HCT116 (cell line): ENCODE data around the gene REPS1. TPM values are rescaled to one million over a fixed set of nuclear protein-coding genes. Genes with fewer than 3 reads are reported as not detected.

Experiments used
- ATAC-seq: fragments of 200-7000 bp; cut with Tn5 transposase; 2 replicates; pipeline ENCODE4 v1.9.1; 2020; ENCODE audit warnings: mild to moderate bottlenecking, moderate library complexity
- BruUV-seq: library from RNA; stranded (reverse); fragments of 400-500 nt; replicated peaks from 2 replicates; lab custom pipeline; 2021; lab: Mats Ljungman, UMichigan
- CTCF ChIA-PET: fragments of 300-600 bp; sonication (Branson Sonifier 250); formaldehyde crosslinking; loops from one replicate; lab custom pipeline; 2021; ENCODE audit warnings: antibody characterized with exemption; lab: Charles Lee
- POLR2A ChIA-PET: fragments of 300-600, 350-600 bp; sonication (Branson Sonifier 250); formaldehyde crosslinking; loops from one replicate; lab custom pipeline; 2021; ENCODE audit warnings: antibody characterized with exemption; lab: Charles Lee
- RAD21 ChIA-PET, 2 experiments: fragments of 300-600 bp; sonication (Branson Sonifier 250); formaldehyde crosslinking; loops; one replicate each; lab custom pipeline; 2023; ENCODE audit warnings: low total read pairs in 2 of 2; ENCODE audit not compliant: uncharacterized antibody in 2 of 2, unreplicated experiment in 2 of 2, low non-redundant PET in 1 of 2; lab: Charles Lee
- DNase-seq: peaks from one replicate; pipeline ENCODE4 v3.0.0-alpha.2; 2010; ENCODE audit warnings: low read depth, low spot score
- H2AFZ ChIP-seq: fragments of 200-600 bp; shearing (Covaris generic), sonication (generic); 2 replicates; pipeline ENCODE4 v1.6.1; 2017; ENCODE audit warnings: low read depth, mixed run types, mixed read lengths, antibody characterized with exemption, low read length; ENCODE audit not compliant: poor library complexity, severe bottlenecking
- H3K27ac ChIP-seq: 2 replicates; pipeline ENCODE4 v1.5.1; 2012; ENCODE audit warnings: low read depth, low read length
- H3K27me3 ChIP-seq: fragments of 200-600 bp; sonication (generic); 2 replicates; pipeline ENCODE4 v1.6.1; 2016; ENCODE audit warnings: mixed run types, low read length, mixed read lengths; ENCODE audit not compliant: insufficient read depth
- H3K36me3 ChIP-seq, 2 experiments: fragments of 200-500 bp in 1 of 2; fragments of 200-600 bp in 1 of 2; sonication (Bioruptor generic) in 1 of 2; sonication (generic) in 1 of 2; 2 replicates each; pipeline versions ENCODE4 v1.5.1 to v1.6.1; 2014 to 2016; ENCODE audit warnings: low read length in 2 of 2, inconsistent platforms in 1 of 2, mixed read lengths in 1 of 2, mixed run types in 1 of 2; ENCODE audit not compliant: insufficient read depth in 2 of 2, control insufficient read depth in 1 of 2
- H3K4me1 ChIP-seq, 2 experiments: fragments of 200-600 bp in 1 of 2; sonication (generic) in 1 of 2; 2 replicates each; pipeline versions ENCODE4 v1.5.1 to v1.6.1; 2012 to 2017; ENCODE audit warnings: low read length in 2 of 2, inconsistent platforms in 1 of 2, mild to moderate bottlenecking in 1 of 2, mixed read lengths in 1 of 2, mixed run types in 1 of 2, moderate library complexity in 1 of 2; ENCODE audit not compliant: insufficient read depth in 2 of 2, control insufficient read depth in 1 of 2
- H3K4me2 ChIP-seq: fragments of 200-600 bp; sonication (generic); 2 replicates; pipeline ENCODE4 v1.6.1; 2017; ENCODE audit warnings: mixed run types, low read length, mixed read lengths
- H3K4me3 ChIP-seq, 2 experiments: fragments of 200-600 bp in 1 of 2; sonication (generic) in 1 of 2; replicated peaks in 1 of 2; 2 replicates each; pipeline ENCODE4 v1.5.1; 2011 to 2016; ENCODE audit warnings: low read length in 2 of 2, control low read depth in 1 of 2, low read depth in 1 of 2, mild to moderate bottlenecking in 1 of 2, mixed read lengths in 1 of 2, mixed run types in 1 of 2
- H3K79me2 ChIP-seq: fragments of 200-600 bp; sonication (generic); 2 replicates; pipeline ENCODE4 v1.6.1; 2017; ENCODE audit warnings: mild to moderate bottlenecking, mixed run types, low read length, moderate library complexity, mixed read lengths; ENCODE audit not compliant: insufficient read depth
- H3K9ac ChIP-seq: fragments of 200-600 bp; sonication (generic); 2 replicates; pipeline ENCODE4 v1.6.1; 2016; ENCODE audit warnings: low read length, mixed read lengths
- H3K9me2 ChIP-seq: fragments of 200-600 bp; sonication (generic), shearing (Covaris generic); 2 replicates; pipeline ENCODE4 v1.6.1; 2017; ENCODE audit warnings: mixed run types, mild to moderate bottlenecking, moderate library complexity; ENCODE audit not compliant: insufficient read depth
- H3K9me3 ChIP-seq, 2 experiments: fragments of 200-500 bp in 1 of 2; fragments of 200-600 bp in 1 of 2; sonication (Bioruptor generic) in 1 of 2; sonication (generic) in 1 of 2; 2 replicates each; pipeline ENCODE4 v1.6.1; 2014 to 2017; ENCODE audit warnings: low read length in 2 of 2, mixed read lengths in 2 of 2, inconsistent platforms in 1 of 2, low read depth in 1 of 2, mild to moderate bottlenecking in 1 of 2, mixed run types in 1 of 2, moderate library complexity in 1 of 2; ENCODE audit not compliant: control insufficient read depth in 1 of 2, insufficient read depth in 1 of 2
- H4K20me1 ChIP-seq: fragments of 200-600 bp; sonication (generic), shearing (Covaris generic); 2 replicates; pipeline ENCODE4 v1.6.1; 2017; ENCODE audit warnings: mixed run types, mild to moderate bottlenecking, moderate library complexity; ENCODE audit not compliant: insufficient read depth
- CBX3 ChIP-seq: IDR thresholded peaks from 2 replicates; pipeline ENCODE4 v1.6.1; 2012; ENCODE audit warnings: low read depth
- CEBPB ChIP-seq: IDR thresholded peaks from 2 replicates; pipeline ENCODE4 v1.6.1; 2012; ENCODE audit warnings: low read depth
- FOSL1 ChIP-seq: IDR thresholded peaks from 2 replicates; pipeline ENCODE4 v1.6.1; 2012; ENCODE audit warnings: low read depth
- POLR2A ChIP-seq: IDR thresholded peaks from 2 replicates; pipeline ENCODE4 v1.7.0; 2011; ENCODE audit warnings: borderline replicate concordance; ENCODE audit not compliant: insufficient read depth, insufficient read length; ENCODE audit errors: extremely low read depth
- POLR2AphosphoS5 ChIP-seq: IDR thresholded peaks from 2 replicates; pipeline ENCODE4 v1.6.1; 2011; ENCODE audit warnings: mild to moderate bottlenecking, low read depth, low read length, moderate library complexity
- RAD21 ChIP-seq: IDR thresholded peaks from 2 replicates; pipeline ENCODE4 v1.6.1; 2012; ENCODE audit warnings: low read depth, mild to moderate bottlenecking
- TCF7L2 ChIP-seq: IDR thresholded peaks from 2 replicates; pipeline ENCODE4 v1.7.0; 2011; ENCODE audit warnings: borderline replicate concordance, inconsistent platforms; ENCODE audit not compliant: insufficient read depth, insufficient read length; ENCODE audit errors: extremely low read depth
- ZFX ChIP-seq: fragments of 450-650 bp; IDR thresholded peaks from 2 replicates; pipeline ENCODE4 v1.6.1; 2017
- ZNF274 ChIP-seq: fragments of 200-500 bp; sonication (Bioruptor generic); IDR thresholded peaks from 2 replicates; pipeline ENCODE4 v1.6.1; 2014; ENCODE audit warnings: mild to moderate bottlenecking, low read depth, low read length, inconsistent platforms
- intact Hi-C: fragments of 100-400 bp; cut with micrococcal nuclease; formaldehyde crosslinking; loops from 2 replicates; pipeline ENCODE4 v1.10.0; 2022
- total RNA-seq: library from RNA; stranded (reverse); gene quantifications from one replicate; pipeline ENCODE4 v1.2.1, GENCODE V29; 2021; ENCODE audit not compliant: unreplicated experiment
- TF ChIP-seq, protein P1 (sequence below), 3 experiments: fragments of 200-600 bp in 1 of 3; sonication (generic) in 1 of 3; IDR thresholded peaks in 2 of 3; conservative IDR thresholded peaks in 1 of 3; 2 replicates each; pipeline ENCODE4 v1.5.1; 2012 to 2017; ENCODE audit warnings: low read depth in 2 of 3, low read length in 2 of 3, antibody characterized with exemption in 1 of 3, borderline replicate concordance in 1 of 3, control low read depth in 1 of 3, mild to moderate bottlenecking in 1 of 3, mixed read lengths in 1 of 3, mixed run types in 1 of 3, moderate library complexity in 1 of 3; ENCODE audit not compliant: insufficient read depth in 1 of 3
- TF ChIP-seq, protein P2 (sequence below): IDR thresholded peaks from 2 replicates; pipeline ENCODE4 v1.6.1; 2012
- TF ChIP-seq, protein P3 (sequence below): IDR thresholded peaks from 2 replicates; pipeline ENCODE4 v1.6.1; 2012
- TF ChIP-seq, protein P4 (sequence below): IDR thresholded peaks from 2 replicates; pipeline ENCODE4 v1.6.1; 2012; ENCODE audit warnings: low read depth

REPS1 gene
- total RNA-seq, 1 experiment from 2014 or later: 52.7 TPM

- Histone ChIP-seq H3K27ac (no peak overlapping the region), H3K4me3 (no peak overlapping the region), H3K9me2 (no peaks in the 10 kb centered on the region), H3K4me2 (no peak overlapping the region), H2AFZ (no peak overlapping the region), H3K27me3 (no peaks in the 10 kb centered on the region), H3K36me3 (no peaks in the 10 kb centered on the region), H3K9ac (no peak overlapping the region), H3K79me2 (no peaks in the 10 kb centered on the region), H3K9me3 (no peaks in the 10 kb centered on the region), H4K20me1 (no peaks in the 10 kb centered on the region), H3K4me1 (no peaks in the 10 kb centered on the region)
- DNase-seq (no peak), ATAC-seq (no peak)
- no peak for TF ChIP-seq ZNF274
- TF ChIP-seq, protein P1, sequence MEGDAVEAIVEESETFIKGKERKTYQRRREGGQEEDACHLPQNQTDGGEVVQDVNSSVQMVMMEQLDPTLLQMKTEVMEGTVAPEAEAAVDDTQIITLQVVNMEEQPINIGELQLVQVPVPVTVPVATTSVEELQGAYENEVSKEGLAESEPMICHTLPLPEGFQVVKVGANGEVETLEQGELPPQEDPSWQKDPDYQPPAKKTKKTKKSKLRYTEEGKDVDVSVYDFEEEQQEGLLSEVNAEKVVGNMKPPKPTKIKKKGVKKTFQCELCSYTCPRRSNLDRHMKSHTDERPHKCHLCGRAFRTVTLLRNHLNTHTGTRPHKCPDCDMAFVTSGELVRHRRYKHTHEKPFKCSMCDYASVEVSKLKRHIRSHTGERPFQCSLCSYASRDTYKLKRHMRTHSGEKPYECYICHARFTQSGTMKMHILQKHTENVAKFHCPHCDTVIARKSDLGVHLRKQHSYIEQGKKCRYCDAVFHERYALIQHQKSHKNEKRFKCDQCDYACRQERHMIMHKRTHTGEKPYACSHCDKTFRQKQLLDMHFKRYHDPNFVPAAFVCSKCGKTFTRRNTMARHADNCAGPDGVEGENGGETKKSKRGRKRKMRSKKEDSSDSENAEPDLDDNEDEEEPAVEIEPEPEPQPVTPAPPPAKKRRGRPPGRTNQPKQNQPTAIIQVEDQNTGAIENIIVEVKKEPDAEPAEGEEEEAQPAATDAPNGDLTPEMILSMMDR (IDR thresholded peaks at IDR 0.05 in 2 of 3, conservative IDR thresholded peaks at IDR 0.05 in 1 of 3; ENCODE audit: borderline replicate concordance in 1 of 3, insufficient read depth in 1 of 3, low read depth in 2 of 3, low read length in 2 of 3): no peak
- TF ChIP-seq RAD21: no peak
- TF ChIP-seq, protein P2, sequence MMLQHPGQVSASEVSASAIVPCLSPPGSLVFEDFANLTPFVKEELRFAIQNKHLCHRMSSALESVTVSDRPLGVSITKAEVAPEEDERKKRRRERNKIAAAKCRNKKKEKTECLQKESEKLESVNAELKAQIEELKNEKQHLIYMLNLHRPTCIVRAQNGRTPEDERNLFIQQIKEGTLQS: no peak
- no peak for TF ChIP-seq FOSL1
- no peak for TF ChIP-seq TCF7L2
- TF ChIP-seq ZFX: no peak
- no peak for TF ChIP-seq POLR2A
- no peak for TF ChIP-seq CBX3
- TF ChIP-seq, protein P3, sequence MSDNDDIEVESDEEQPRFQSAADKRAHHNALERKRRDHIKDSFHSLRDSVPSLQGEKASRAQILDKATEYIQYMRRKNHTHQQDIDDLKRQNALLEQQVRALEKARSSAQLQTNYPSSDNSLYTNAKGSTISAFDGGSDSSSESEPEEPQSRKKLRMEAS: no peak
- TF ChIP-seq POLR2AphosphoS5: no peak
- TF ChIP-seq CEBPB: no peak
- TF ChIP-seq, protein P4, sequence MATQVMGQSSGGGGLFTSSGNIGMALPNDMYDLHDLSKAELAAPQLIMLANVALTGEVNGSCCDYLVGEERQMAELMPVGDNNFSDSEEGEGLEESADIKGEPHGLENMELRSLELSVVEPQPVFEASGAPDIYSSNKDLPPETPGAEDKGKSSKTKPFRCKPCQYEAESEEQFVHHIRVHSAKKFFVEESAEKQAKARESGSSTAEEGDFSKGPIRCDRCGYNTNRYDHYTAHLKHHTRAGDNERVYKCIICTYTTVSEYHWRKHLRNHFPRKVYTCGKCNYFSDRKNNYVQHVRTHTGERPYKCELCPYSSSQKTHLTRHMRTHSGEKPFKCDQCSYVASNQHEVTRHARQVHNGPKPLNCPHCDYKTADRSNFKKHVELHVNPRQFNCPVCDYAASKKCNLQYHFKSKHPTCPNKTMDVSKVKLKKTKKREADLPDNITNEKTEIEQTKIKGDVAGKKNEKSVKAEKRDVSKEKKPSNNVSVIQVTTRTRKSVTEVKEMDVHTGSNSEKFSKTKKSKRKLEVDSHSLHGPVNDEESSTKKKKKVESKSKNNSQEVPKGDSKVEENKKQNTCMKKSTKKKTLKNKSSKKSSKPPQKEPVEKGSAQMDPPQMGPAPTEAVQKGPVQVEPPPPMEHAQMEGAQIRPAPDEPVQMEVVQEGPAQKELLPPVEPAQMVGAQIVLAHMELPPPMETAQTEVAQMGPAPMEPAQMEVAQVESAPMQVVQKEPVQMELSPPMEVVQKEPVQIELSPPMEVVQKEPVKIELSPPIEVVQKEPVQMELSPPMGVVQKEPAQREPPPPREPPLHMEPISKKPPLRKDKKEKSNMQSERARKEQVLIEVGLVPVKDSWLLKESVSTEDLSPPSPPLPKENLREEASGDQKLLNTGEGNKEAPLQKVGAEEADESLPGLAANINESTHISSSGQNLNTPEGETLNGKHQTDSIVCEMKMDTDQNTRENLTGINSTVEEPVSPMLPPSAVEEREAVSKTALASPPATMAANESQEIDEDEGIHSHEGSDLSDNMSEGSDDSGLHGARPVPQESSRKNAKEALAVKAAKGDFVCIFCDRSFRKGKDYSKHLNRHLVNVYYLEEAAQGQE: no peak
- no TSS peak for BruUV-seq
- ChIA-PET CTCF (no interaction called here), RAD21 (no interaction called here), POLR2A (no interaction called here)
- intact Hi-C loops: no loop called here
Observed at GRCh38 chr6:138868181-138868580, 119.9 kb downstream of the REPS1 start.
